Central memory CD4-positive, alpha-beta T cell (primary cell): Measurements from ENCODE around the gene SETMAR.
A peak's percentile ranks its signal among the peaks of the same experiment; 100 is the strongest.
"Not testable (repeated sequence)": the region's sequence is repeated elsewhere in the genome, so short reads cannot be mapped to it uniquely, and the experiment has no call there.

Experiments used
- DNase-seq: peaks from one replicate; pipeline ENCODE4 v3.0.0; 2022

The SETMAR gene

DNA sequence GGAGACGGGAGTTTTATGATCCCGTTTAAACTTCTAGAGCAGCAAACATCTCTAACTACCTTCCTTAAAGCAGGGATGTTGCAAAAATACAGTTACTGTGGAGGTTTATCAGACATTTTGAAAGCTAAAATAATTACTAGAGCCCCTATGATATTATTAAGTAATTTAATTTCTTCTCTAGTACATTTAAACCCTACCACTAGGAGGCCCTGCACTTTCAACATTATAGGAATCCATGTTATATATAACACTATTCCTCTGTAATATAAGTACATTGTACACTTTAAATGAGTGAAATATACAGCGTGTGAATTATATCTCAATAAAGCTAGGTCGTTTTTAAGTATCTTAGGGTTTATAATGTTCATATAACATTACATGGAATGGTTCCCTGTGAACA lies 11.5 kb downstream of the SETMAR start:
- no peak for DNase-seq

DNA sequence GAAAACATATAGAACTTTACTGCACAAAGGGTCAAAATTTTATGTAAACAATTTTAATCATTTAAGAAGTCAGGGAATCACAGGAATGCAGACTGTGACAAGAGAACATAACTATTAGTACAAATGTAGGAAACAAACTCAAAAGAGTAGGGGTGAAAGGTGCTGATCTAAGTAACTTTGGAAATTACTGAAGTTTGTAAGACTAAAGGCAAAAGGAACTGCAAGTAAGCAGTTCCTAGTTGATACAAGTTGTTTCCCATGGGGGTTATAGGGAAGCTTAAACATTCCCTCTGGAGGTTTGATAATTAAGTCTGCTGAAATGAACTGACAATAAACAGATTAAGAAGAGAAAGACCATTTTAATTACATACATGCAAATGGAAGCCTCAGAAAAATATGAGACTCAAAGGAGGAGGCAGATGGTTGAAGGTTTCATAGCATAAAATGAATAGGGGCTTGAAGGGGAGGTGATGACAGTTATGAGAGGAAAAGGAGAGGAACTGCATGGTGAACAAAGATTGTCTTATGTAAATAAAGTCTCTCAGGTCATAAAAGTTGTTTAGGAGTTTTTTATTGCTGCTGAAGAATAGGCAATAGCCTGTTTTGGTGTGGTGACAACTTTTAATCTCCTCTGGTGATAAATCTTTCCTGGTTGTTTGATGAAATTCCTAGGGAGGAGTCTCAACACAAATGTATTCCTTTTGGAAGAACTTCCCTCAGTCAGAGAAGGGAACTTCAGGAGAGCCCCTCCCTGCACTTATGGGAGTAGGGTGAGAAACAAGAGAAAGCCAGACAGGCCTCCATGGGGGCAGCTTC lies 17.1 kb downstream of the SETMAR start:
- no peak for DNase-seq

DNA sequence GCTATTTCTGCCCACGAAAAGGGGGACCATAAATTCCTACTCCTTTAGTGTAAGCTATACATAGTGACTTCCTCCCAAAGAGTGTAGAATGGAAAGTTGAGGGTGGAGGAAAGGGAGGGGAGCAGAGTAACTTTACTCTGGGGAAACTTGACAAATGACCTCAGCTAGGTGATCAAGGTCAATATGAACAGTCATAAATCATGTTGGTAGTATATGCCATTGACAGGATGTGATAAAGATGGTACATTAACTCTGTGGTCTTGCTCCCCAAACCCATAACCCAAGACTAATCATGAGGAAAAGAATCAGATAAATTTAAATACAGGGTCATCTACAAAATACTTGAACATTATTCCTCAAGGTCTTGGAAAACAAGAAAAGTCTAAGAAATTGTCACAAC lies 18.6 kb downstream of the SETMAR start:
- no peak for DNase-seq

DNA sequence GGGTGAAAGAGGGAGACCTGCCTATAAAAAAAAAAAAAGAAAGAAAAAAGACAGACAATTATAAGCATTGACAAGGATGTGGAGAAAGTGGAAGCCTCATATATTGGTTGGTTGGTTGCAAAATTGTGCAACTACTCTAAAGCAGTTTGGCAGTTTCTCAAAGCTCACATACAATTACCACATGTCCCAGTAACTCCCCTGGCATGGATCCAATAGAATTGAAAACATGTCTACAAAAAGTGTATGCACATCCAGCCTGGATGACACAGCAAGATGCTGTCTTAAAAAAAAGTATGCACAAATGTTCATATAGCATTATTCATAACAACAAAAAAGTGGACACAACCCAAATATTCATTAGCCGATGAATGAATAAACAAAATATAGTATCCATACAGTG lies 19.5 kb downstream of the SETMAR start:
- DNase-seq, result no peak

- no peak for DNase-seq
Measured at GRCh38 chr3:4323246-4324027, 20.3 kb downstream of the SETMAR start.

- no peak for DNase-seq
Measured at GRCh38 chr3:4326868-4327267, 23.7 kb downstream of the SETMAR start.

DNA sequence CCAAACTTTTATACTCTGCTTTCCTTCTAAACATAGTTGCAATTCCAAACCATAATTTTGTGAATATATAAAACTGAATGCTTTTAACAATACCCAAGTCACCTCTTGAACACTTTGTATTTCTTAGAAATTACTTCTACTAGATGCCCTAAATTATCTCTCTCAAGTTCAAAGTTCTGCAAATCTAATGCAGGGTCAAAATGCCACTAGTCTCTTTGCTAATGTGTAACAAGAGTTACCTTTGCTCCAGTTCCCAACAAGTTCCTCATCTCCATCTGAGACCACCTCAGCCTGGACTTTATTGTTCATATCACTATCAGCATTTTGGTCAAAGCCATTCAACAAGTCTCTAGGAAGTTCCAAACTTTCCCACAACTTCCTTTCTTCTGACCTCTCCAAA lies 26.6 kb downstream of the SETMAR start:
- not testable (repeated sequence) for DNase-seq

- no peak for DNase-seq
Measured at GRCh38 chr3:4332111-4332510, 28.9 kb downstream of the SETMAR start.

GRCh38 chr3:4332574-4332973 lies 29.4 kb downstream of the SETMAR start:
- no peak for DNase-seq

DNA sequence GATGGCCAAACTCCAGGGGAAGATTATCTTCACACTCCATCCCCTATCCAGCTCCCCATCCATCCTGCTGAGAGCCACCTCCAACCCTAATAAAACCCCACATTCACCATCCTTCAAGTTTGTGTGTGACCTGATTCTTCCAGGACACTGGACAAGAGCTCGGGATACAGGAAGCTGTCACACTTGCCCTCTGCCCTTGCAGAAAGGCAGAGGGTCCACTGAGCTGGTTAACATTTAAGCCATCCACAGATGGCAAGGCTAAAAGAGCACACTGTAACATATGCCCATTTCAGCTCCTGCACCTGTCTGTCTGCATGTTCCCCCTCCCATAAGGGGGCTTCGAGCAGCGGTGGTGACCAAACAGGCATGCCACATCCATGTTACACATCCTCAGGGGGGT lies 29.8 kb downstream of the SETMAR start:
- no peak for DNase-seq

- no peak for DNase-seq
Measured at GRCh38 chr3:4334548-4334947, 31.4 kb downstream of the SETMAR start.

GRCh38 chr3:4335840-4336562 lies 32.8 kb downstream of the SETMAR start:
- no peak for DNase-seq

DNA sequence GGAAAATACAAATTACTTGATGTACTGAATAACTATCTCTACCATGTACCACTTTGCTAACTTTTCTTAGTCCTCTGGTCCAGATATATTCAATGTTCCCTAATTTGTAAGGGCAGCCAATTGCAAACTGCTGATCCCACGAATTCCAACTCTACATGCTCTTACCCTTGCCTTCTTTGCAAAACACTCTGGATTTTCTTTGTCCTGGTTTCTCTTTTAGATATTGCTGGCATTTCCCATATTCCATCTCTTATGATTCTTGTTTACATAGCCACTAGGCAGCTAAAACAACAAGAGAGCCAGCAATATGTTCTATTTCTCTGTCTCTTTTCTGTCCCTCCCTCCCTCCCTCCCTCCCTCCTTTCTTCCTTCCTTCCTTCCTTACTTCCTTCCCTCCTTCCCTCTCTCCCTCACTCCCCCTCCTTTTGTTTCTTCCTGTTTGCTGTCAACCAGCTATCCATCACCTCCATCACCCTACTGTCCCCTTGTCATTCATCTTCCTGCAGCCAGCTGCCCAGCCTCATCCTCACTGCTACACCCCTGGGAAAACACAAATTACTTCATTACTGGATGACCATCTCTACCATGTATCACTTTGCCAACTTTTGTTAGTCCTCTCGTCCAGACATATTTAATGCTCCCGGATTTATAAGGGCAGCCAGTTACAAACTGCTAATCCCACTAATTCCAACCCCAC lies 33.8 kb downstream of the SETMAR start:
- no peak for DNase-seq

GRCh38 chr3:4338751-4339150 lies 35.6 kb downstream of the SETMAR start:
- DNase-seq, result no peak

DNA sequence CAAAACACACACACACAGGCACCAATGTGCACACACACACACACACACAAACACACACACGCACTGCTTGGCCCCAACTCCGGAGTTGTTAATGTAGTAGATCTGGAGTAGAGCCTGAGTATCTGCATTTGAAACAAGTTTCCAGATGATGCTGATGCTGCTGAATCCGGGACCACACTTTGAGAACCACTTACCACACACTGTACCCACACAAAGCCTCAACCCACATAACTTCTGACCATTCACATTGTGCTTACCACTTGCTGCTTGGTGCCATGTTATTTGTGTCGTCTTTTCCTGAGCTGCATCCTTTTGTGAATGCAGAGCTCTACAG lies 36.9 kb downstream of the SETMAR start:
- DNase-seq, result no peak

- no peak for DNase-seq
Measured at GRCh38 chr3:4340411-4341335, 37.5 kb downstream of the SETMAR start.

DNA sequence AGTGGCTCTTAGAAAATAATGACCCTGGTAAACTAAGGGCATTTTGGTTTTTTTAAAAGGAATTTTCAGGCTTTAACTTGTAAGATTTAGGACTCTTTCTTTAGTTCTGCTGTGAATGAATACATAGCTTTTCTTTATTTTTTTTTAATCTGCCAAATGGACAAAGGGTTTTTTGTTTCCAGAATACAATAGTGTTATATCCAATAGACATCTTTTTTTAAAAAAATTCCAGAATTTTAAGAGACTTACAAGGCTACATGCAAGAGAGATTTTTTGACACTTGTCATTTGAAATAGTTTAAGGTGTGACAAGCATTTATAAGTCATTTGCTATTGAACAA lies 38.1 kb downstream of the SETMAR start:
- no peak for DNase-seq

- no peak for DNase-seq
Measured at GRCh38 chr3:4343258-4343657, 40.1 kb downstream of the SETMAR start.

DNA sequence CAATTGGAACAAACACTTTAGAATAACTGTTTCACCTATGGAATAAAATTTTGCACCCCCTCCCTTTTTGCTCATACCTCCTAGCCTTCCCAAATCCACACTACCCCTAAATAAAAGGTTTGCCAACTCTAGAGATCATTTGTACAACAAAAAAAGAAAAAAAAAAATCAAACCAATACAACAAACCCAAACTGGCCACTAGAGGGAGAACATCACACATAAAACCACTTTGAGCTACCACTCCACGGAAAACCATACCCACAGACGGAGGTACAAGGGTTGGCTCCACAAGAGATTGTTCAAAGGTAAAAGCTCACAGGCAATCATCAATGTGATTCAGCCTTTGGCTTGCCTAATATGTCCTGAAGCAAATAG lies 47.6 kb downstream of the SETMAR start:
- DNase-seq, result peak; percentile 64

DNA sequence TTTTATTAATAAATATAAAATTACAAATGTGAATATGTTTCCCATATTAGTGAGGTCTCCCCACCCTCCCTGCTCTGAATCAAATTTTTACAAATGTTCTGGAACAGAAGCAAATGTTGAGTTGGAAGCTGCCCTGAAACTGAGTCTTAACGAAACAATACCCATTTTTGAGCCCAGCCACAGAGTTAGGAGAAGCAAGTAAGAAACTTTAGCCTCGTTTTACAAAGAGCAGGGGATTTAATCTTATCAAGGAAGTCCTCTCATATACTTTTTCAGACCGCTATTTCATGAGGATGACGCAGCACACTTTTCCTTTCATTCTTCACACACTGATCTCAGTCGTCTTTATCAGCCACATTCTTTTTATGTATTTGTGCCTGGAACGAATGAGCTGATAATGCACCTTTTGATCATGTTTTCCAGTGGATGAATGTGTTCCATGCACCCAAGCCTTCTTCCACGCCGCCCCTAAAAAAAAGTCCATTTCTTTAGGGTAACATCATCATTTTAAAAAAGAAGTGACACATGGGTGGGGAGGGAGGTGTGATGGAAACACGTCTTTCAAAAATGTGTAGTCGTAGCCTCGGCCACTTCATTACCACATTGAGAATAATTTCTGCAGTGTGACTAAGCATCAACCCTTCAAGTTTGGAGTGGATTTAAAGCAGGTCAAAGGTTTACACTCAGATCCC lies 48.1 kb downstream of the SETMAR start:
- DNase-seq, result no peak

GRCh38 chr3:4351872-4352271 lies 48.7 kb downstream of the SETMAR start:
- DNase-seq, result no peak
